ENCODE results near the gene LTBP2.

LTBP2 gene

GRCh38 chr14:74522740-74523139 is 89.3 kb downstream of the LTBP2 start:
- DNase-seq, result no peak

GRCh38 chr14:74521756-74522155 is 90.3 kb downstream of the LTBP2 start:
- DNase-seq, result no peak

GRCh38 chr14:74519316-74520074 is 92.5 kb downstream of the LTBP2 start:
- DNase-seq, result no peak

GRCh38 chr14:74518221-74518620 is 93.8 kb downstream of the LTBP2 start:
- no peak for DNase-seq

GRCh38 chr14:74517731-74518130 is 94.3 kb downstream of the LTBP2 start:
- no peak for DNase-seq

- no peak for DNase-seq
Observed at GRCh38 chr14:74516451-74517160, 95.4 kb downstream of the LTBP2 start.

- DNase-seq, result no peak
Observed at GRCh38 chr14:74515891-74516412, 96.1 kb downstream of the LTBP2 start.

GRCh38 chr14:74514471-74514941 is 97.5 kb downstream of the LTBP2 start:
- no peak for DNase-seq

GRCh38 chr14:74511966-74512830 is 99.8 kb downstream of the LTBP2 start:
- DNase-seq, result no peak

- DNase-seq, result no peak
Observed at GRCh38 chr14:74510959-74511409, 101.1 kb downstream of the LTBP2 start.

GRCh38 chr14:74510223-74510931 is 101.7 kb downstream of the LTBP2 start:
- DNase-seq, result no peak

- DNase-seq, result no peak
Observed at GRCh38 chr14:74509587-74510222, 102.3 kb downstream of the LTBP2 start.

GRCh38 chr14:74508844-74509428 is 103.1 kb downstream of the LTBP2 start:
- DNase-seq, result no peak

- DNase-seq, result no peak
Observed at GRCh38 chr14:74508292-74508731, 103.7 kb downstream of the LTBP2 start.

GRCh38 chr14:74507840-74508239 is 104.2 kb downstream of the LTBP2 start:
- no peak for DNase-seq

GRCh38 chr14:74507085-74507484 is 105.0 kb downstream of the LTBP2 start:
- DNase-seq, result no peak

GRCh38 chr14:74506411-74506851 is 105.6 kb downstream of the LTBP2 start:
- DNase-seq, result no peak

- DNase-seq, result no peak
Observed at GRCh38 chr14:74505831-74506230, 106.2 kb downstream of the LTBP2 start.

GRCh38 chr14:74504874-74505720 is 106.9 kb downstream of the LTBP2 start:
- DNase-seq, result no peak

- no peak for DNase-seq
Observed at GRCh38 chr14:74504412-74504811, 107.6 kb downstream of the LTBP2 start.

All from CD4-positive, alpha-beta T cell treated with Interferon gamma for 1 hour (primary cell).